Smooth muscle cell (in vitro differentiated cells): Measurements from ENCODE around the gene SULT1C4. TPM values are rescaled to one million over a fixed set of nuclear protein-coding genes. Genes with fewer than 3 reads are reported as not detected.
"Not testable (repeated sequence)": the region's sequence is repeated elsewhere in the genome, so short reads cannot be mapped to it uniquely, and the experiment has no call there.

Experiments used
- DNase-seq: peaks from one replicate; lab custom pipeline; 2025; ENCODE audit not compliant: unreplicated experiment; lab: John Stamatoyannopoulos, UW
- H2AFZ ChIP-seq: fragments of 200-600 bp; sonication (generic); 2 replicates; pipeline ENCODE4 v1.6.0; 2016; ENCODE audit warnings: antibody characterized with exemption, low read depth, mild to moderate bottlenecking
- H3F3A ChIP-seq: fragments of 200-600 bp; sonication (generic); 2 replicates; pipeline ENCODE4 v1.6.0; 2017; ENCODE audit warnings: antibody characterized with exemption, low read depth
- H3K27ac ChIP-seq: fragments of 200-600 bp; sonication (generic); 2 replicates; pipeline ENCODE4 v1.5.1; 2016; ENCODE audit warnings: low read depth, mild to moderate bottlenecking
- H3K27me3 ChIP-seq: fragments of 200-600 bp; sonication (generic); 2 replicates; pipeline ENCODE4 v1.6.1; 2016; ENCODE audit warnings: low read depth, mild to moderate bottlenecking
- H3K36me3 ChIP-seq: fragments of 200-600 bp; sonication (generic); 2 replicates; pipeline ENCODE4 v1.5.1; 2016; ENCODE audit warnings: low read depth
- H3K4me1 ChIP-seq: fragments of 200-600 bp; sonication (generic); 2 replicates; pipeline ENCODE4 v1.5.1; 2016; ENCODE audit warnings: low read depth
- H3K4me2 ChIP-seq: fragments of 200-600 bp; sonication (generic); 2 replicates; pipeline ENCODE4 v1.6.0; 2016; ENCODE audit warnings: mild to moderate bottlenecking
- H3K4me3 ChIP-seq: fragments of 200-600 bp; sonication (generic); 2 replicates; pipeline ENCODE4 v1.5.1; 2016; ENCODE audit warnings: mild to moderate bottlenecking
- H3K79me2 ChIP-seq: fragments of 200-600 bp; sonication (generic); 2 replicates; pipeline ENCODE4 v1.6.0; 2016; ENCODE audit warnings: low read depth, mild to moderate bottlenecking
- H3K9ac ChIP-seq: fragments of 200-600 bp; sonication (generic); 2 replicates; pipeline ENCODE4 v1.6.0; 2016; ENCODE audit warnings: low read depth
- H3K9me3 ChIP-seq: fragments of 200-600 bp; sonication (generic); replicated peaks from 2 replicates; pipeline ENCODE4 v1.5.1; 2016; ENCODE audit warnings: low read depth
- H4K20me1 ChIP-seq: fragments of 200-600 bp; sonication (generic); 2 replicates; pipeline ENCODE4 v1.6.0; 2016; ENCODE audit warnings: low read depth
- CTCF ChIP-seq: fragments of 200-600 bp; sonication (generic); IDR thresholded peaks from 2 replicates; pipeline ENCODE4 v1.5.1; 2017; ENCODE audit warnings: borderline replicate concordance, mild to moderate bottlenecking, antibody characterized with exemption; ENCODE audit not compliant: insufficient read depth, poor library complexity, severe bottlenecking
- WGBS: methylation state at CpG from one replicate; pipeline ENCODE4 v1.1.7; 2016; ENCODE audit warnings: low lambda C conversion rate; 5-methylcytosine and 5-hydroxymethylcytosine counted together
- polyA plus RNA-seq: library from polyadenylated mRNA; unstranded; fragments of >200 nt; fragmentation: Nextera tagmentation; extraction: Ambion mirVana; gene quantifications from 2 replicates; pipeline ENCODE4 v1.2.1, GENCODE V29; 2016
- total RNA-seq: library from RNA; depleted of rRNA; stranded (reverse); fragments of >200 nt; gene quantifications from 2 replicates; pipeline ENCODE4 v1.2.3, GENCODE V29; 2014

SULT1C4 gene
- total and polyA plus RNA-seq, 2 experiments from 2014 or later, result 4.7 to 9.2 TPM

GRCh38 chr2:108349571-108349928 lies 28.2 kb upstream of the SULT1C4 start:
- Histone ChIP-seq H3K27ac (no peak overlapping the region), H4K20me1 (no peaks in the 10 kb centered on the region), H3K36me3 (no peaks in the 10 kb centered on the region), H3K27me3 (no peaks in the 10 kb centered on the region), H3K9ac (no peak overlapping the region), H3K9me3 (no peaks in the 10 kb centered on the region), H2AFZ (no peak overlapping the region), H3K4me3 (no peak overlapping the region), H3K4me2 (no peak overlapping the region), H3K79me2 (no peaks in the 10 kb centered on the region), H3F3A (no peaks in the 10 kb centered on the region), H3K4me1 (no peaks in the 10 kb centered on the region)
- WGBS, result 79% methylated on average over 2 of the region's 2 CpGs
- TF ChIP-seq CTCF, result no peak
- DNase-seq, result no peak

GRCh38 chr2:108351889-108352288 lies 25.9 kb upstream of the SULT1C4 start:
- Histone ChIP-seq H3K27ac (no peak overlapping the region), H3K27me3 (no peaks in the 10 kb centered on the region), H3K4me3 (no peak overlapping the region), H4K20me1 (no peaks in the 10 kb centered on the region), H3K4me1 (no peaks in the 10 kb centered on the region), H3K36me3 (no peaks in the 10 kb centered on the region), H3F3A (no peaks in the 10 kb centered on the region), H2AFZ (no peak overlapping the region), H3K9me3 (no peaks in the 10 kb centered on the region), H3K4me2 (no peak overlapping the region), H3K79me2 (no peaks in the 10 kb centered on the region), H3K9ac (no peak overlapping the region)
- no peak for TF ChIP-seq CTCF
- DNase-seq, result no peak

GRCh38 chr2:108354136-108354535 lies 23.6 kb upstream of the SULT1C4 start:
- no peaks in the 10 kb centered on the region for H3K27me3 ChIP-seq
- H3K9ac ChIP-seq, result no peak overlapping the region
- no peak overlapping the region for H3K27ac ChIP-seq
- TF ChIP-seq CTCF, result no peak
- no peaks in the 10 kb centered on the region for H3F3A ChIP-seq
- H3K36me3 ChIP-seq, result no peaks in the 10 kb centered on the region
- DNase-seq, result no peak
- no peak overlapping the region for H3K4me3 ChIP-seq
- no peak overlapping the region for H2AFZ ChIP-seq
- H3K4me2 ChIP-seq, result no peak overlapping the region
- 78% methylated on average over 5 of the region's 5 CpGs for WGBS
- H3K79me2 ChIP-seq, result no peaks in the 10 kb centered on the region
- no peaks in the 10 kb centered on the region for H3K9me3 ChIP-seq
- H4K20me1 ChIP-seq, result no peaks in the 10 kb centered on the region
- H3K4me1 ChIP-seq, result no peaks in the 10 kb centered on the region

- H3K4me3 ChIP-seq, result no peak overlapping the region
- no peaks in the 10 kb centered on the region for H3K4me1 ChIP-seq
- H3F3A ChIP-seq, result no peaks in the 10 kb centered on the region
- H3K27ac ChIP-seq, result no peak overlapping the region
- H4K20me1 ChIP-seq, result no peaks in the 10 kb centered on the region
- TF ChIP-seq CTCF, result no peak
- H3K9ac ChIP-seq, result no peak overlapping the region
- DNase-seq, result no peak
- no peaks in the 10 kb centered on the region for H3K9me3 ChIP-seq
- no peak overlapping the region for H2AFZ ChIP-seq
- H3K27me3 ChIP-seq, result no peaks in the 10 kb centered on the region
- H3K79me2 ChIP-seq, result no peaks in the 10 kb centered on the region
- 86% methylated on average over 2 of the region's 2 CpGs for WGBS
- H3K36me3 ChIP-seq, result no peaks in the 10 kb centered on the region
- H3K4me2 ChIP-seq, result no peak overlapping the region
These were observed 21.6 kb upstream of the SULT1C4 start for GRCh38 chr2:108355906-108356734.

- not testable (repeated sequence) for H3K9me3 ChIP-seq, H3K4me2 ChIP-seq, H3K79me2 ChIP-seq, H3K27ac ChIP-seq, H3K36me3 ChIP-seq, H3K4me3 ChIP-seq, H2AFZ ChIP-seq, H4K20me1 ChIP-seq, H3F3A ChIP-seq, H3K9ac ChIP-seq, H3K27me3 ChIP-seq, DNase-seq, H3K4me1 ChIP-seq
- 89% methylated on average over 1 of the region's 1 CpG for WGBS
These were observed 18.4 kb upstream of the SULT1C4 start for GRCh38 chr2:108359336-108359735.
